ENCODE data around the gene TRIM23. TPM values are rescaled to one million over a fixed set of nuclear protein-coding genes. Genes with fewer than 3 reads are reported as not detected.
A peak's percentile ranks its signal among the peaks of the same experiment; 100 is the strongest.
"Not testable (repeated sequence)": the region's sequence is repeated elsewhere in the genome, so short reads cannot be mapped to it uniquely, and the experiment has no call there.

The TRIM23 gene
- total and polyA plus RNA-seq, 11 donors = 4.5 to 22.9 (median 17.6) TPM

DNA sequence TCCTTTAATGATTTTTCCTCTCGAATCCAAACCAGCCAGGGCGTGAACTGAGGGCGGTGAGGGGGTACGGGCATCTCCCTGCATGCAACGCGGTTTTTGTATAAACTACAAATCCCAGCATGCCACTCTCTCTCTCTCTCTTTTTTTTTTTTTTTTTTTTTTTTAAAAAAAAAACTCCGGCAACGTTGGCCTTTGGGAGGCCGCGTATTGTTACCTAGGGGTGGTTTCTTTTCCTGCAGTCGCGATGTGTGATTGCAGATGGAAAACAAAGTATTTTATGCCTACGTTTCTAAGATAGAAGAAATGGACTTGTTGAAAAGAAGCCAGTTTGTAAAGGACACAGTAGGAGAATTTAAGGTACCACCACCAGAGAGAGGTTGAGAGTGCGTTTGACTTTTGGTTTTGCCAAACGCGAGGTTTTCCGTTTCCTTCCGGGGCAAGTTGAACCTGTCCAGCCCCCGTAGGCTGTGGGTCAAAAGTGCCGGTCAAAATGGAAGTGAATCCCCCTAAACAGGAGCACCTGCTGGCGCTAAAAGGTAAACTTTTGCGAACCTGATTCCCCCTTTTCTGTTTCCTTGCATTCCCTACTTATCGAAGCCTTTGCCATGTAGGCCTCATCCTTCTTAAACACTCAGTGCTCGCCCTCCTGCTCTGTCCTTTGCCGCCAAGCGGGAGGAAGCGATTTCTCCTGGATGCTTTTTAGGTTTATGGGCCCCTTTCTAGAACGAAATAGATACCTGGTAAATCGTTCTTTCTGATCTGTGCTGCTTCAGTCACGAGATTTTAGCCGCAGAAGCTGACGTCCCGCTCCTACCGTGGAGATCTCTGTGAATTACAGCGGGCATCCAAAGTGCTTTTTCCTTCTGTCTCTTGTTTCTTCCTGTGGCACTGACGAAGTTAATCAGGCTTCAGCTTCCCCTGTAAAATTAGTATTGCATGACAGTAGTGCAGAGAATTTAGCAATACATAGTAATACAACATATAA, 730 bp upstream of the TRIM23 start, which contains the start of the genes SHLD3 and TRAPPC13:
Gene SHLD3 (plus strand): TSS at position 457 of the 985 bp plus-strand sequence. CDS start 4,561 bp downstream, outside the sequence.
Gene TRAPPC13 (plus strand): TSS at position 457 of the 985 bp plus-strand sequence. CDS start 34 bp downstream, at position 491.
- H3K4me3 ChIP-seq = peak within 1 kb of the TSS; percentile 60 to 96 (median 76)

DNA sequence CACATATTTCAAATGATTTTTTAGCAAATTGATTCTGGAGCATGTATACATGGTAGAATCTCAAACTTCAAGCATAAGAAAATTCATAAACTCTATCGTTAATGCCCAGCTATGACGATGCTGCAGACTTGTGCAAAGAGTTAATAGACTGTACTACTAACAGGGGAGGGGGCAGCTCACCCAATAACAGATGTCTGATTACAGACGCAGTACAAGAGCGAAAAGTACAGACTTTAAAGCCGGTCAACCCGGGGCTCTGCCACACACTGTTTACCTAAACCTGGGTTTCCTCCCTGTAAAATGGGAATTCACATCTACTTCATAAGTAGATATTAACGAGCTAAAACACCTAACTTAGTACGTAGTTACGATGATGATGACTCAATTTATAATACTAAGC, 651 bp downstream of the TRIM23 start:
- intact Hi-C loops (cut with DNase I) = no loop called here
- H3K27ac ChIP-seq = peak overlapping the region in 11 of 12 donors; percentile 65 to 94 (median 91)

More for the DNA sequence above, 730 bp upstream of the TRIM23 start, which contains the start of the genes SHLD3 and TRAPPC13:
- Histone ChIP-seq H3K4me1 (peaks cover 0 to 37% (median 29%) of the 10 kb centered on the region in 12 donors), H3K27me3 (no peaks in the 10 kb centered on the region), H3K36me3 (peaks cover 0 to 16% (median 14%) of the 10 kb centered on the region in 9 donors), H3K27ac (peak within 1 kb of the TSS; percentile 65 to 94 (median 91)), H3K9me3 (no peaks in the 10 kb centered on the region)
- TF ChIP-seq, protein P1, sequence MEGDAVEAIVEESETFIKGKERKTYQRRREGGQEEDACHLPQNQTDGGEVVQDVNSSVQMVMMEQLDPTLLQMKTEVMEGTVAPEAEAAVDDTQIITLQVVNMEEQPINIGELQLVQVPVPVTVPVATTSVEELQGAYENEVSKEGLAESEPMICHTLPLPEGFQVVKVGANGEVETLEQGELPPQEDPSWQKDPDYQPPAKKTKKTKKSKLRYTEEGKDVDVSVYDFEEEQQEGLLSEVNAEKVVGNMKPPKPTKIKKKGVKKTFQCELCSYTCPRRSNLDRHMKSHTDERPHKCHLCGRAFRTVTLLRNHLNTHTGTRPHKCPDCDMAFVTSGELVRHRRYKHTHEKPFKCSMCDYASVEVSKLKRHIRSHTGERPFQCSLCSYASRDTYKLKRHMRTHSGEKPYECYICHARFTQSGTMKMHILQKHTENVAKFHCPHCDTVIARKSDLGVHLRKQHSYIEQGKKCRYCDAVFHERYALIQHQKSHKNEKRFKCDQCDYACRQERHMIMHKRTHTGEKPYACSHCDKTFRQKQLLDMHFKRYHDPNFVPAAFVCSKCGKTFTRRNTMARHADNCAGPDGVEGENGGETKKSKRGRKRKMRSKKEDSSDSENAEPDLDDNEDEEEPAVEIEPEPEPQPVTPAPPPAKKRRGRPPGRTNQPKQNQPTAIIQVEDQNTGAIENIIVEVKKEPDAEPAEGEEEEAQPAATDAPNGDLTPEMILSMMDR (IDR thresholded peaks at IDR 0.05) = peak in 1 of 12 donors; percentile 4
- TF ChIP-seq POLR2A (IDR thresholded peaks at IDR 0.05) = peak in 1 of 2 donors; percentile 20
- peak; percentile 77 to 87 (median 85) for DNase-seq
- ATAC-seq = peak; percentile 89 to 92 (median 90)
- WGBS, 4 donors = 0 to 1% (median 0%) methylated on average over 36 of the region's 36 CpGs
- intact Hi-C loops (cut with DNase I) = loop anchor here in 1 of 10 donors (5.0 kb wide), 1 partner anchor 92 kb away; no protein-coding TSS in a partner anchor

GRCh38 chr5:65621961-65622360, 2.2 kb downstream of the TRIM23 start:
- H3K9me3 ChIP-seq; H3K27ac ChIP-seq; intact Hi-C loops (cut with DNase I); H3K27me3 ChIP-seq; ATAC-seq; DNase-seq: not testable (repeated sequence)
- peaks cover 0 to 15% (median 1%) of the 10 kb centered on the region in 9 donors for H3K36me3 ChIP-seq
- peak overlapping the region in 1 of 12 donors; percentile 76 for H3K4me3 ChIP-seq
- WGBS, 4 donors = 77 to 84% (median 82%) methylated on average over 4 of the region's 4 CpGs
- H3K4me1 ChIP-seq = peaks cover 0 to 48% (median 29%) of the 10 kb centered on the region in 12 donors

More for the DNA sequence above, 651 bp downstream of the TRIM23 start:
- Histone ChIP-seq H3K36me3 (peaks cover 0 to 6% (median under 1%) of the 10 kb centered on the region in 9 donors), H3K4me1 (peaks cover 0 to 42% (median 29%) of the 10 kb centered on the region in 12 donors), H3K27me3 (no peaks in the 10 kb centered on the region), H3K9me3 (no peaks in the 10 kb centered on the region), H3K4me3 (peak overlapping the region; percentile 60 to 96 (median 76))
- ATAC-seq = no peak
- no peak for DNase-seq
- TF ChIP-seq POLR2A (IDR thresholded peaks at IDR 0.05) = no peak
- TF ChIP-seq, protein P1 (IDR thresholded peaks at IDR 0.05) = no peak
- 4 to 8% (median 5%) methylated on average over 9 of the region's 9 CpGs for WGBS, 4 donors

GRCh38 chr5:65620021-65620420, 4.1 kb downstream of the TRIM23 start:
- Histone ChIP-seq H3K27ac (no peak overlapping the region), H3K36me3 (peaks cover 0 to 34% (median 19%) of the 10 kb centered on the region in 9 donors), H3K27me3 (no peaks in the 10 kb centered on the region), H3K4me1 (peaks cover 0 to 40% (median 19%) of the 10 kb centered on the region in 12 donors), H3K4me3 (no peak overlapping the region), H3K9me3 (no peaks in the 10 kb centered on the region)
- ATAC-seq = no peak
- no peak for DNase-seq
- intact Hi-C loops (cut with DNase I) = no loop called here
- TF ChIP-seq, protein P1 (IDR thresholded peaks at IDR 0.05) = no peak
- no peak for TF ChIP-seq POLR2A (IDR thresholded peaks at IDR 0.05)
- 89 to 95% (median 91%) methylated on average over 4 of the region's 4 CpGs for WGBS, 4 donors

All from heart left ventricle (tissue), 16 donors.